OCI-LY3 (cell line): ENCODE results near the gene CHP1.

Experiments
- CTCF ChIP-seq: fragments of 200-600, 300-600 bp; sonication (generic); IDR thresholded peaks from 2 replicates; pipeline ENCODE4 v1.5.1; 2014; ENCODE audit warnings: antibody characterized with exemption, low read length, low read depth
- EZH2phosphoT487 ChIP-seq: fragments of 200-600 bp; shearing (Covaris generic); IDR thresholded peaks from 2 replicates; pipeline ENCODE4 v1.6.1; 2018; ENCODE audit warnings: antibody characterized with exemption, mixed run types, low read depth

DNA sequence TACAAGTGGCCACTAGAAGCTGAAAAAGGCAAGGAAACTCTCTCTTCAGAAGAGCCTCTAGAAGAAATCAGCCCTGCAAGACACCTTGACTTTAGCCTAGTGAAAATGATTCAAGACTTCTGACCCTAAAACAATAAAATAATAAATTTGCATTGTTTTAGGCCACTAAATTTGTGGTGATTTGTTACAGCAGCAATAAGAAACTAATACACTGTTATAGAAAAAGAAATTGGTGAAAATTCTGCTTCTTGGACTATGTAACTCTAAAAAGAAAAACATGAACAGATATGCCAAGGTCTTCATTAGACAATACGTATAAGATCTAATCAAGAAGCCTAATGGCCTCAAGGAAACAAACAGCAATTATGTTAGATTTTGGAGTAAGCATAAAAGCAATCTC is 36.6 kb upstream of the CHP1 start:
- TF ChIP-seq EZH2phosphoT487, result no peak
- TF ChIP-seq CTCF, result no peak
